Measurements from ENCODE around the gene SEC24A.

DNA sequence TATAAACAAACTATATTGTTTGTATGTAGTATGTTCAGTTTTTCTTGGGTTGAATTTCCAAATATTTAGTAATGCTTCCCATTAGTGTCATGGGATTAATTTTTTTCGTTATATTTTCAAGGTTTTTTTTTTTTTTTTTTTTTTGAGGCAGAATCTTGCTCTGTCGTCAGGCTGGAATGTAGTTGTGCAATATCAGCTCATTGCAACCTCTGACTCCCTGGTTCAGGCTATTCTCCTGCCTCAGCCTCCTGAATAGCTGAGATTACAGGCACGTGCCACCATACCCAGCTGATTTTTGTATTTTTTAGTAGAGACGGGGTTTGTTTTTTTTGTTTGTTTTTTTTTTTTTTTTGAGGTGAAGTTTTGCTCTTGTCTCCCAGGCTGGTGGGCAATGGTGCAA, 120.6 kb downstream of the SEC24A start:
- TF ChIP-seq CTCF (IDR thresholded peaks at IDR 0.05; ENCODE audit: low read depth, low read length, missing input control) (no peak), MAX (IDR thresholded peaks at IDR 0.05) (no peak), NR2F2 (IDR thresholded peaks at IDR 0.05) (no peak), JUND (IDR thresholded peaks at IDR 0.05) (no peak), REST (IDR thresholded peaks at IDR 0.05) (no peak), TAF1 (conservative IDR thresholded peaks at IDR 0.05) (no peak)
